GM10266 (cell line): Measurements from ENCODE around the gene ANKRD45.
"Not testable (repeated sequence)": the region's sequence is repeated elsewhere in the genome, so short reads cannot be mapped to it uniquely, and the experiment has no call there.

Experiments used
- DNase-seq: peaks from one replicate; pipeline ENCODE4 v3.0.0; 2012; ENCODE audit errors: extremely low spot score
- CTCF ChIP-seq: IDR thresholded peaks from 2 replicates; pipeline ENCODE4 v1.5.1; 2012; ENCODE audit warnings: mild to moderate bottlenecking, low read depth; ENCODE audit not compliant: control insufficient read depth, insufficient read depth; ENCODE audit errors: missing control alignments

Gene ANKRD45

GRCh38 chr1:173663159-173663558 is 6.5 kb downstream of the ANKRD45 start:
- no peak for DNase-seq
- TF ChIP-seq CTCF = no peak

GRCh38 chr1:173661763-173662162 is 7.9 kb downstream of the ANKRD45 start:
- TF ChIP-seq CTCF = no peak

GRCh38 chr1:173661271-173661670 is 8.4 kb downstream of the ANKRD45 start:
- DNase-seq = no peak
- TF ChIP-seq CTCF = no peak

More at GRCh38 chr1:173661763-173662162, 7.9 kb downstream of the ANKRD45 start:
- no peak for DNase-seq

GRCh38 chr1:173660306-173660705 is 9.3 kb downstream of the ANKRD45 start:
- DNase-seq = no peak
- TF ChIP-seq CTCF = no peak

GRCh38 chr1:173648880-173649605 is 20.6 kb downstream of the ANKRD45 start:
- DNase-seq = no peak
- no peak for TF ChIP-seq CTCF

- DNase-seq = no peak
- TF ChIP-seq CTCF = no peak
Measured at GRCh38 chr1:173646656-173647055, 23.0 kb downstream of the ANKRD45 start.

GRCh38 chr1:173642450-173643139 is 27.1 kb downstream of the ANKRD45 start:
- DNase-seq = not testable (repeated sequence)

GRCh38 chr1:173639102-173639501 is 30.5 kb downstream of the ANKRD45 start:
- TF ChIP-seq CTCF = no peak
- no peak for DNase-seq
